Measurements from ENCODE around the gene TRDMT1. TPM values are rescaled to one million over a fixed set of nuclear protein-coding genes. Genes with fewer than 3 reads are reported as not detected.
A peak's percentile ranks its signal among the peaks of the same experiment; 100 is the strongest.

Gene TRDMT1
- polyA plus RNA-seq (2013) = 2.7 and 3.1 TPM in 2 replicates

DNA sequence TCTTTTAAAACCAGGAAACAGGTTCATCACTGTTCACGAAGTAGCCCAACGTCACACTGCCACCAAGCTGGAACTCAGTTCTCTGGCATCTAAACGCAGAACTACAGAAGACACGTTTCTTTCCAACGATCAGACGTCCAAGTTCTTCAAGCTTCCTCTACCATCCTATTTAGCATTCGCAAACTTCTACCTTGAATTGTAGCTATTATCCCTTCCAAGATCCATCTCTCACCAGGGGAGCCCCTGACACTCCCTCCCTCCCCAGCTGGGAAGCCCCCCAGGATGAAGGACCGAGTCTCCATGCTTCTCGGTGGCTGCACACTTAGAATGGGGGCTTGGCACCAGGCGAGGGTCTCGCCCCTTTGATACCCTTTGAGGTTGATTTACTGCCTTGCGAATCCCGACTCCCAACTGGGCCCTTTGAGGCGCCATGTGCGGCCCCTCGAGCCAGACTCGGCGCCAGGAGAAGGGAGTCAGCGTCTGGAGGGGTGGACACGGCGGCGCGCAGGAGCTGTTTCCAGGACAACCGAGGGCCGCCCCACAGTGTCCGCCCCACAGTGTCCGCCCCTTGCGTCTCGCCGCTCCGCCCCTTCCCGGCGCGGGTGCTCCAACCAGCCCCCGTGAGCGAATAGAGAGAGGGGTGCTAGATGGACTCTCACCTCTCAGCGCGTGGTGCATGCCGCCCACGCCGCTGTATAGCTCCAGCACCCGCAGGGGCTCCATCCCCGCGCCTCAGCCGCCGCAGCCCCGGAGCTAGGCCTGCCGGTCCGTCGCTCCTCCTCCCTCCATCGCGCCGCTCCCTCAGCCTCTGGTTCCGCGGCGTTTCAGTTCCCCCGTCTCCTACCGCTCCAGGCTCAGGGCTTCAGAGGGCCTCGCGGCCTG, at the start of gene TRDMT1:
Gene TRDMT1 (minus strand): TSS at position 761 of the 882 bp plus-strand sequence. CDS start 38 bp downstream, at position 723.
- H3K79me1 ChIP-seq (ENCODE audit: low read length) = peaks cover 12% of the 10 kb centered on the region
- H3K27ac ChIP-seq (ENCODE audit: low read depth, low read length) = peak within 1 kb of the TSS; percentile 98
- H3K79me2 ChIP-seq (ENCODE audit: control insufficient read depth, insufficient read depth, low read length, poor library complexity) = peaks cover 4% of the 10 kb centered on the region
- H3K4ac ChIP-seq (ENCODE audit: low read depth, low read length) = peak within 1 kb of the TSS; percentile 94
- H4K12ac ChIP-seq (ENCODE audit: low read depth, low read length) = peak within 1 kb of the TSS; percentile 97
- H2BK120ac ChIP-seq (ENCODE audit: insufficient read depth, low read length, poor library complexity) = peak within 1 kb of the TSS; percentile 100
- no peaks in the 10 kb centered on the region for H3K27me3 ChIP-seq (ENCODE audit: insufficient read depth, low read length)
- H3K9me3 ChIP-seq (ENCODE audit: insufficient read depth, low read depth, low read length) = no peaks in the 10 kb centered on the region
- peak within 1 kb of the TSS; percentile 98 for H4K91ac ChIP-seq (ENCODE audit: low read depth, low read length)
- peak within 1 kb of the TSS; percentile 98 for H2BK12ac ChIP-seq (ENCODE audit: low read length)
- peak within 1 kb of the TSS; percentile 99 for H4K8ac ChIP-seq (ENCODE audit: low read depth, low read length)
- H3K18ac ChIP-seq (ENCODE audit: low read length) = peak within 1 kb of the TSS; percentile 98
- DNase-seq = peak; percentile 61 to 71
- peak within 1 kb of the TSS; percentile 90 for H2AK5ac ChIP-seq (ENCODE audit: low read length)
- no CpG with 5 or more reads among the region's 60 CpGs for WGBS (ENCODE audit: extremely low coverage, insufficient coverage, insufficient read length)
- peaks cover 2 to 13% of the 10 kb centered on the region in 2 experiments for H3K4me1 ChIP-seq (ENCODE audit: control insufficient read depth in 1 of 2, insufficient read depth in 2 of 2, low read length in 2 of 2)
- H2BK5ac ChIP-seq (ENCODE audit: low read depth, low read length, poor library complexity) = peak within 1 kb of the TSS; percentile 100
- peak within 1 kb of the TSS; percentile 84 for H3K9ac ChIP-seq (ENCODE audit: low read length)
- peak within 1 kb of the TSS; percentile 88 for H3K4me2 ChIP-seq (ENCODE audit: low read length)
- no peaks in the 10 kb centered on the region for H3K36me3 ChIP-seq (ENCODE audit: control insufficient read depth in 1 of 2, insufficient read depth in 2 of 2, low read length in 2 of 2)
- H3K23ac ChIP-seq (ENCODE audit: low read length) = no peak within 1 kb of the TSS
- H3K4me3 ChIP-seq (ENCODE audit: low read depth, low read length) = peak within 1 kb of the TSS; percentile 81
- peak within 1 kb of the TSS; percentile 99 for H3K14ac ChIP-seq (ENCODE audit: low read length)
- H2AFZ ChIP-seq (ENCODE audit: insufficient read depth, low read length, poor library complexity) = peak within 1 kb of the TSS; percentile 88

DNA sequence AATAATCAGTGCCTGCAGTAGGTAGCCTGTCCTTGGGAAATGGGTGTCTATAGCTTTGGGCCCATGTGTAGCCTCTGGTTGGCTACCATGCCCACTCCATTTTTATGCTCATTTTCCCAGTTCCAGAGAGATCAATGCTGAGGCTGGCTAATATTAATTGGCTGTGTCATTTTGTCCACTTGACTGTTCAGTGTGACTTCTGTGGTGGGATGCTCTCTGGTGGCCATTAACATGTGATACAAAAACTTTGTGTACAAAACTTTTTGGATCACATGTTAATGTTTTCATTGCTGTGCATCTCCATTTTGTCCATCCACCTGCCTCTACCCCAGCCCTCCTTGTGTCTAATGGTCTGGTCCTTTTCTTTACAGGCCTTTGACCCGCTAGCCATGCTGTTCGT, 49.3 kb upstream of the TRDMT1 start:
- Histone ChIP-seq H3K4me1 (ENCODE audit: control insufficient read depth in 1 of 2, insufficient read depth in 2 of 2, low read length in 2 of 2) (no peaks in the 10 kb centered on the region), H3K36me3 (ENCODE audit: control insufficient read depth in 1 of 2, insufficient read depth in 2 of 2, low read length in 2 of 2) (no peaks in the 10 kb centered on the region), H3K23ac (ENCODE audit: low read length) (no peak overlapping the region), H3K9me3 (ENCODE audit: insufficient read depth, low read depth, low read length) (no peaks in the 10 kb centered on the region), H3K79me2 (ENCODE audit: control insufficient read depth, insufficient read depth, low read length, poor library complexity) (no peaks in the 10 kb centered on the region), H3K4ac (ENCODE audit: low read depth, low read length) (no peak overlapping the region), H3K4me2 (ENCODE audit: low read length) (no peak overlapping the region), H2BK120ac (ENCODE audit: insufficient read depth, low read length, poor library complexity) (no peak overlapping the region), H4K91ac (ENCODE audit: low read depth, low read length) (no peak overlapping the region), H3K27ac (ENCODE audit: low read depth, low read length) (no peak overlapping the region), H3K27me3 (ENCODE audit: insufficient read depth, low read length) (no peaks in the 10 kb centered on the region), H2BK12ac (ENCODE audit: low read length) (no peak overlapping the region), H3K9ac (ENCODE audit: low read length) (no peak overlapping the region), H2AFZ (ENCODE audit: insufficient read depth, low read length, poor library complexity) (no peak overlapping the region), H3K14ac (ENCODE audit: low read length) (no peak overlapping the region), H4K12ac (ENCODE audit: low read depth, low read length) (no peak overlapping the region), H3K79me1 (ENCODE audit: low read length) (no peaks in the 10 kb centered on the region), H3K4me3 (ENCODE audit: low read depth, low read length) (no peak overlapping the region), H2AK5ac (ENCODE audit: low read length) (peak overlapping the region; percentile 42), H2BK5ac (ENCODE audit: low read depth, low read length, poor library complexity) (no peak overlapping the region), H4K8ac (ENCODE audit: low read depth, low read length) (no peak overlapping the region), H3K18ac (ENCODE audit: low read length) (no peak overlapping the region)
- WGBS (ENCODE audit: extremely low coverage, insufficient coverage, insufficient read length) = no CpG with 5 or more reads among the region's 2 CpGs
- DNase-seq = no peak

- Histone ChIP-seq H3K23ac (ENCODE audit: low read length) (no peak overlapping the region), H3K9me3 (ENCODE audit: insufficient read depth, low read depth, low read length) (no peaks in the 10 kb centered on the region), H2BK12ac (ENCODE audit: low read length) (no peak overlapping the region), H3K79me2 (ENCODE audit: control insufficient read depth, insufficient read depth, low read length, poor library complexity) (no peaks in the 10 kb centered on the region), H4K8ac (ENCODE audit: low read depth, low read length) (no peak overlapping the region), H3K27ac (ENCODE audit: low read depth, low read length) (no peak overlapping the region), H4K91ac (ENCODE audit: low read depth, low read length) (no peak overlapping the region), H4K12ac (ENCODE audit: low read depth, low read length) (no peak overlapping the region), H3K14ac (ENCODE audit: low read length) (no peak overlapping the region), H3K36me3 (ENCODE audit: control insufficient read depth in 1 of 2, insufficient read depth in 2 of 2, low read length in 2 of 2) (no peaks in the 10 kb centered on the region), H3K79me1 (ENCODE audit: low read length) (no peaks in the 10 kb centered on the region), H3K4me2 (ENCODE audit: low read length) (no peak overlapping the region), H3K4ac (ENCODE audit: low read depth, low read length) (no peak overlapping the region), H2BK5ac (ENCODE audit: low read depth, low read length, poor library complexity) (no peak overlapping the region), H2AFZ (ENCODE audit: insufficient read depth, low read length, poor library complexity) (no peak overlapping the region), H3K4me1 (ENCODE audit: control insufficient read depth in 1 of 2, insufficient read depth in 2 of 2, low read length in 2 of 2) (no peaks in the 10 kb centered on the region), H2AK5ac (ENCODE audit: low read length) (no peak overlapping the region), H3K4me3 (ENCODE audit: low read depth, low read length) (no peak overlapping the region), H2BK120ac (ENCODE audit: insufficient read depth, low read length, poor library complexity) (no peak overlapping the region), H3K18ac (ENCODE audit: low read length) (no peak overlapping the region), H3K27me3 (ENCODE audit: insufficient read depth, low read length) (no peaks in the 10 kb centered on the region), H3K9ac (ENCODE audit: low read length) (no peak overlapping the region)
- WGBS (ENCODE audit: extremely low coverage, insufficient coverage, insufficient read length) = no CpG with 5 or more reads among the region's 4 CpGs
- DNase-seq = no peak
Observed at GRCh38 chr10:17249820-17250219, 48.3 kb upstream of the TRDMT1 start.

DNA sequence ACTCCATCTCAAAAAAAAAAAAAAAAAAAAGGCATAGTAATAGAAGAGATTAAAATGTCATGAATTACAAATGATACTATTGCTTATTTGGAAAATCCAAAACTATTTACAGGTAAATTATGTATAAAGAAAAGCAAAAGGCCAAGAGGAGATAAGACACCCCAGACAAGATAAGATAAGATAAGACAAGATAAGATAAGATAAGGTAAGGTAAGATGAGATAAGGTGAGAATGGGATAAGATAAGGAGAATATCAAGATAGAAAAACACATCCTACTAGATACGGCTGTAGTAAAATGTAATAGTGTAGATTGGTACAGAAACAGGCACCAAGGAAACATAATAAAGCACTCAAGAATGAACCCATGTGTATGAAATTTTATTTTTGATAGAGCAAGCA, 47.5 kb upstream of the TRDMT1 start:
- Histone ChIP-seq H4K8ac (ENCODE audit: low read depth, low read length) (no peak overlapping the region), H2BK12ac (ENCODE audit: low read length) (no peak overlapping the region), H3K4me2 (ENCODE audit: low read length) (no peak overlapping the region), H3K23ac (ENCODE audit: low read length) (no peak overlapping the region), H4K12ac (ENCODE audit: low read depth, low read length) (no peak overlapping the region), H3K27ac (ENCODE audit: low read depth, low read length) (no peak overlapping the region), H3K4me1 (ENCODE audit: control insufficient read depth in 1 of 2, insufficient read depth in 2 of 2, low read length in 2 of 2) (no peaks in the 10 kb centered on the region), H3K79me2 (ENCODE audit: control insufficient read depth, insufficient read depth, low read length, poor library complexity) (no peaks in the 10 kb centered on the region), H3K14ac (ENCODE audit: low read length) (no peak overlapping the region), H3K18ac (ENCODE audit: low read length) (no peak overlapping the region), H2BK5ac (ENCODE audit: low read depth, low read length, poor library complexity) (no peak overlapping the region), H3K36me3 (ENCODE audit: control insufficient read depth in 1 of 2, insufficient read depth in 2 of 2, low read length in 2 of 2) (no peaks in the 10 kb centered on the region), H2AFZ (ENCODE audit: insufficient read depth, low read length, poor library complexity) (no peak overlapping the region), H3K27me3 (ENCODE audit: insufficient read depth, low read length) (no peaks in the 10 kb centered on the region), H3K9ac (ENCODE audit: low read length) (no peak overlapping the region), H3K4me3 (ENCODE audit: low read depth, low read length) (no peak overlapping the region), H3K4ac (ENCODE audit: low read depth, low read length) (no peak overlapping the region), H2BK120ac (ENCODE audit: insufficient read depth, low read length, poor library complexity) (no peak overlapping the region), H2AK5ac (ENCODE audit: low read length) (no peak overlapping the region), H3K9me3 (ENCODE audit: insufficient read depth, low read depth, low read length) (no peaks in the 10 kb centered on the region), H3K79me1 (ENCODE audit: low read length) (no peaks in the 10 kb centered on the region), H4K91ac (ENCODE audit: low read depth, low read length) (no peak overlapping the region)
- DNase-seq = peak in 1 of 2 donors; percentile 16
- WGBS (ENCODE audit: extremely low coverage, insufficient coverage, insufficient read length) = no CpG with 5 or more reads among the region's 1 CpG

Data from trophoblast cell (in vitro differentiated cells and primary cell).